Measurements from ENCODE around the gene CD300LG. TPM values are rescaled to one million over a fixed set of nuclear protein-coding genes. Genes with fewer than 3 reads are reported as not detected.

The CD300LG gene
- total and polyA plus RNA-seq, 2 experiments from 2014 or later, result not detected

GRCh38 chr17:43898446-43898845 is 51.5 kb downstream of the CD300LG start:
- H3K4me3 Mint-ChIP-seq, result no peak overlapping the region
- ATAC-seq (no peak), DNase-seq (ENCODE audit: low spot score) (peak; percentile 32)
- peaks cover 44% of the 10 kb centered on the region for H3K4me1 Mint-ChIP-seq
- TF ChIP-seq ZNF462 (CRISPR knock-in tag; IDR thresholded peaks at IDR 0.05), result no peak
- TF ChIP-seq ZNF331 (CRISPR knock-in tag; IDR thresholded peaks at IDR 0.05; ENCODE audit: low read depth), result no peak
- TF ChIP-seq POLR2AphosphoS5 (IDR thresholded peaks at IDR 0.05; ENCODE audit: low read depth), result no peak
- TF ChIP-seq JUNB (IDR thresholded peaks at IDR 0.05; ENCODE audit: unreplicated experiment), result no peak
- no peak for TF ChIP-seq CREB1 (CRISPR knock-in tag; IDR thresholded peaks at IDR 0.05; ENCODE audit: low read depth)
- no peak for TF ChIP-seq EZH2phosphoT487 (IDR thresholded peaks at IDR 0.05; ENCODE audit: unreplicated experiment)
- no peak for TF ChIP-seq ETS1 (IDR thresholded peaks at IDR 0.05)
- no peak for TF ChIP-seq NANOG (IDR thresholded peaks at IDR 0.05; ENCODE audit: borderline replicate concordance)
- TF ChIP-seq REST (IDR thresholded peaks at IDR 0.05; ENCODE audit: unreplicated experiment), result no peak
- no peak for TF ChIP-seq ZNF114 (CRISPR knock-in tag; IDR thresholded peaks at IDR 0.05)
- no peak for TF ChIP-seq EZH2 (IDR thresholded peaks at IDR 0.05; ENCODE audit: low read depth, unreplicated experiment)
- Histone ChIP-seq H3K4me1 (ENCODE audit: insufficient read depth) (peaks cover 22% of the 10 kb centered on the region), H3K4me2 (no peak overlapping the region; the same call in 1 of the 2 replicates), H3K27me3 (ENCODE audit: insufficient read depth) (peaks cover 12% of the 10 kb centered on the region; the same call in 1 of the 2 replicates), H3K4me3 (no peak overlapping the region), H4K20me1 (replicated peaks; ENCODE audit: insufficient read depth) (no peaks in the 10 kb centered on the region), H3K36me3 (ENCODE audit: insufficient read depth) (no peaks in the 10 kb centered on the region), H3K27ac (ENCODE audit: low read depth) (no peak overlapping the region), H3K9me2 (ENCODE audit: insufficient read depth) (no peaks in the 10 kb centered on the region), H2AFZ (no peak overlapping the region), H3F3A (replicated peaks; ENCODE audit: low read depth) (no peaks in the 10 kb centered on the region), H3K79me2 (replicated peaks; ENCODE audit: insufficient read depth) (no peaks in the 10 kb centered on the region; the same call in 1 of the 2 replicates)
- peaks cover 18% of the 10 kb centered on the region for H3K27me3 Mint-ChIP-seq (ENCODE audit: insufficient read depth, low read depth, poor library complexity)
- H3K36me3 Mint-ChIP-seq (ENCODE audit: low read depth), result peaks cover 21% of the 10 kb centered on the region
- no peaks in the 10 kb centered on the region; the same call in 2 of the 3 replicates for H3K9me3 Mint-ChIP-seq
- H3K27ac Mint-ChIP-seq, result no peak overlapping the region

Data from GM23338 (cell line).